T-helper 1 cell treated with Interleukin-12 subunit alpha and Interleukin-12 subunit beta and Interleukin-4 antibody, amounts not matched to agents 30 μg/mL and 1 μg/mL, for 36 hours (primary cell): ENCODE results near the gene MAP7D1.
"Not testable (repeated sequence)": the region's sequence is repeated elsewhere in the genome, so short reads cannot be mapped to it uniquely, and the experiment has no call there.

Experiments used
- H3K27ac Mint-ChIP-seq: one replicate; pipeline ENCODE4 v1.8.0; 2021; ENCODE audit warnings: mild to moderate bottlenecking, mixed read lengths
- H3K27me3 Mint-ChIP-seq: one replicate; pipeline ENCODE4 v1.8.0; 2021; ENCODE audit warnings: low read depth, mixed read lengths
- H3K36me3 Mint-ChIP-seq: one replicate; pipeline ENCODE4 v1.8.0; 2021; ENCODE audit warnings: low read depth, mixed read lengths
- H3K4me1 Mint-ChIP-seq: one replicate; pipeline ENCODE4 v1.8.0; 2021; ENCODE audit warnings: low read depth, mixed read lengths
- H3K4me3 Mint-ChIP-seq: one replicate; pipeline ENCODE4 v1.8.0; 2021; ENCODE audit warnings: mild to moderate bottlenecking, moderate library complexity, mixed read lengths
- H3K9me3 Mint-ChIP-seq: one replicate; pipeline ENCODE4 v1.8.0; 2021; ENCODE audit warnings: mixed read lengths

The MAP7D1 gene

DNA sequence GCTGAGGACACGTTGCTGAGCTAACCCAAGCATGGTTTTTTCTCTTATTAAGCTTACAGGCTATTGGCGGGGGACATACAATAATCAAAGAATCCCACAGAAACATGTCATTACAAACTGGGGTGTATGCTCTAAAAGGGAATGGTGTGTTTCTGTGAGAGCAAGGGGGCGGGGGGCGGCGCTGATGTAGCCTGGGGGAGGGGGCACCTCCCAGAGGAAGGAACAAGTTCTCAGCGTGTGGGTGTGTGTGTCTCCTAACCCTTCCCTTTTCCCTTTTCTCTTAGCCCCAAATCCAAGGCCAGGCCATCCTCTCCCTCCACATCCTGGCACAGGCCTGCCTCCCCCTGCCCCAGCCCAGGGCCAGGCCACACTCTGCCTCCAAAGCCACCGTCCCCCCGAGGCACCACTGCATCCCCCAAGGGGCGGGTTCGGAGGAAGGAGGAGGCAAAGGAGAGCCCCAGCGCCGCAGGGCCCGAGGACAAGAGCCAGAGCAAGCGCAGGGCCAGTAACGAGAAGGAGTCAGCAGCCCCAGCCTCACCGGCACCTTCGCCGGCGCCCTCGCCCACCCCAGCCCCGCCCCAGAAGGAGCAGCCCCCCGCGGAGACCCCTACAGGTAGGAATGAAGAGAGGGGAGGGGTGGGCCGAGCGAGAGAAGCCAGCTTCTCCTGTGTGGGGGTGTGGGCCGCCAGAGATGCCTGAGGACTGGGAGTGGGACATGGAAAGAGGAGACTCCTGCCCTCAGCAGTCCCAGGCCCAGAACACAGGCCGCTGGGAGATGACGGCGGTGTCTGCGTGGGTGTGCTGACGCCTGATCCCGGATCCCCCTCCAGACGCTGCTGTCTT lies 21.9 kb downstream of the MAP7D1 start:
- H3K27ac Mint-ChIP-seq = no peak overlapping the region
- H3K4me3 Mint-ChIP-seq = no peak overlapping the region
- H3K27me3 Mint-ChIP-seq = no peaks in the 10 kb centered on the region
- peaks cover 45% of the 10 kb centered on the region for H3K36me3 Mint-ChIP-seq
- peaks cover 3% of the 10 kb centered on the region for H3K4me1 Mint-ChIP-seq
- H3K9me3 Mint-ChIP-seq = no peaks in the 10 kb centered on the region

DNA sequence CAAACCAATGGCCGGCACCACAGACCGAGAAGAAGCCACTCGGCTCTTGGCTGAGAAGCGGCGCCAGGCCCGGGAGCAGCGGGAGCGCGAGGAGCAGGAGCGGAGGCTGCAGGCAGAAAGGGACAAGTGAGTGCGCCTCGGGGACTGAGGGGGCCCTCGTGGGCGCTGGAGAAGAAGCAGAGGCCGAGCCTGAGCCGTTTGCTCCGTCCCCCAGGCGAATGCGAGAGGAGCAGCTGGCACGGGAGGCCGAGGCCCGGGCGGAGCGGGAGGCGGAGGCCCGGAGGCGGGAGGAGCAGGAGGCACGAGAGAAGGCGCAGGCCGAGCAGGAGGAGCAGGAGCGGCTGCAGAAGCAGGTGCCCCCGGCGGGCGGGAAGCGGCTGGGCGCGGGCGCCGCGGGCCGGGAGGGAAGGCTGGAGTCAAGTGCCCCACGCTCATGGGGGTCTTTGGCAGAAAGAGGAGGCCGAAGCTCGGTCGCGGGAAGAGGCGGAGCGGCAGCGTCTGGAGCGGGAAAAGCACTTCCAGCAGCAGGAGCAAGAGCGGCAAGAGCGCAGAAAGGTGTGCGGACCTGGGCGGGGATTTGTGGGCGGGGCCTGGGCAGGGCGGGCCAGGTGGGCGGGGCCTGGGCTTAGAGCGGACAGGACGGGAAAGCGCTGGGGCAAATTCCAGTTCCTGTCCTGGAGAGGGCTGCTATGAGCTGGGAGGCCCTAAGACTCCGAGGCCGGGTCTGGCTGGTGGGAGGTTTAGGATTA lies 22.7 kb downstream of the MAP7D1 start:
- no peak overlapping the region for H3K27ac Mint-ChIP-seq
- no peak overlapping the region for H3K4me3 Mint-ChIP-seq
- no peaks in the 10 kb centered on the region for H3K9me3 Mint-ChIP-seq
- peaks cover 2% of the 10 kb centered on the region for H3K4me1 Mint-ChIP-seq
- H3K27me3 Mint-ChIP-seq = no peaks in the 10 kb centered on the region
- H3K36me3 Mint-ChIP-seq = peaks cover 46% of the 10 kb centered on the region

DNA sequence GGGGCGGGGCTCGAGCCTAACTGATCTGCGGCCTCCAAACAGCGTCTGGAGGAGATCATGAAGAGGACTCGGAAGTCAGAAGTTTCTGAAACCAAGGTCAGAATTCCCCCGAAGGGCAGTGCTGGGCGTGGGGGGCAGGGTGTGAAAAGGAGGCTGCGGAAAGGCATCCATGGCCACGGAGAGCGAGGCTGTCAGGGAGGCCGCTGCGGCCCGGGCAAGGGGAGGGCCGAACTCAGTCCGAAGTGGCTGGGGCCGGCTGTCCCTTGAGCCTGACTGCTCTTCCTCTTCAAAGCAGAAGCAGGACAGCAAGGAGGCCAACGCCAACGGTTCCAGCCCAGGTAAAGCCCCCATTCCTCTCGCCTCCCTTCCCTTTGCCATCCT lies 23.2 kb downstream of the MAP7D1 start:
- Mint-ChIP-seq H3K4me1 (no peaks in the 10 kb centered on the region), H3K9me3 (no peaks in the 10 kb centered on the region), H3K4me3 (no peak overlapping the region), H3K36me3 (peaks cover 40% of the 10 kb centered on the region), H3K27me3 (no peaks in the 10 kb centered on the region), H3K27ac (no peak overlapping the region)

DNA sequence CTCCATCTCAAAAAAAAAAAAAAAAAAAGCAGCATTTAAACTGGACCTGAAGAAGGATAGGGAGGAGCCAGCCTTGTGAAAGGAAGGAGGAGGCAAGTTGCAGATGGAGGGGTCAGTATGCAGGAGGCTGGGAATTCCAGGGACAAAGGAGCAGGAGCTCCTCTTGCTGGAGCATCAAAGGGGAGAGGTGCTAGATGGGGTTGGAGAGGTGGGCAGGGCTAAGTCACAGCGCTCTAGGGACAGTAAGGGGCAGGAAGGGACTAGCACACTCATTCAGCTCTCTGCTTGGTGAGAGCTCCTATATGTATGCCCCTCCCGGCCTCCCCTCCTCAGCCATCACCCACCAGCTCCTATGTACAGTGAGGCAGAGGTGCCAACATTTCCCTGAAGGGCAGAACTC lies 26.8 kb downstream of the MAP7D1 start:
- H3K27ac Mint-ChIP-seq = peak overlapping the region; percentile 74
- H3K4me3 Mint-ChIP-seq = no peak overlapping the region
- peaks cover 25% of the 10 kb centered on the region for H3K36me3 Mint-ChIP-seq
- H3K9me3 Mint-ChIP-seq = no peaks in the 10 kb centered on the region
- H3K4me1 Mint-ChIP-seq = peaks cover 2% of the 10 kb centered on the region
- H3K27me3 Mint-ChIP-seq = no peaks in the 10 kb centered on the region

- Mint-ChIP-seq H3K36me3 (peaks cover 24% of the 10 kb centered on the region), H3K27me3 (no peaks in the 10 kb centered on the region), H3K4me1 (peaks cover 6% of the 10 kb centered on the region)
These were observed 27.4 kb downstream of the MAP7D1 start for GRCh38 chr1:36183309-36183856.

GRCh38 chr1:36187800-36188593 lies 32.0 kb downstream of the MAP7D1 start:
- Mint-ChIP-seq H3K36me3 (peaks cover 5% of the 10 kb centered on the region), H3K4me3 (no peak overlapping the region), H3K4me1 (peaks cover 6% of the 10 kb centered on the region), H3K9me3 (no peaks in the 10 kb centered on the region), H3K27me3 (no peaks in the 10 kb centered on the region), H3K27ac (peak overlapping the region; percentile 80)

More at GRCh38 chr1:36183309-36183856, 27.4 kb downstream of the MAP7D1 start:
- Mint-ChIP-seq H3K4me3 (no peak overlapping the region), H3K9me3 (no peaks in the 10 kb centered on the region), H3K27ac (peak overlapping the region; percentile 39)

GRCh38 chr1:36196805-36197204 lies 40.8 kb downstream of the MAP7D1 start:
- not testable (repeated sequence) for H3K27me3 Mint-ChIP-seq, H3K27ac Mint-ChIP-seq, H3K4me3 Mint-ChIP-seq, H3K9me3 Mint-ChIP-seq, H3K36me3 Mint-ChIP-seq, H3K4me1 Mint-ChIP-seq

GRCh38 chr1:36198641-36199040 lies 42.7 kb downstream of the MAP7D1 start:
- no peaks in the 10 kb centered on the region for H3K9me3 Mint-ChIP-seq
- H3K27ac Mint-ChIP-seq = no peak overlapping the region
- H3K4me3 Mint-ChIP-seq = no peak overlapping the region
- H3K4me1 Mint-ChIP-seq = no peaks in the 10 kb centered on the region
- H3K27me3 Mint-ChIP-seq = peaks cover 5% of the 10 kb centered on the region
- H3K36me3 Mint-ChIP-seq = no peaks in the 10 kb centered on the region

GRCh38 chr1:36199934-36200741 lies 44.2 kb downstream of the MAP7D1 start:
- no peak overlapping the region for H3K27ac Mint-ChIP-seq
- no peaks in the 10 kb centered on the region for H3K9me3 Mint-ChIP-seq
- H3K36me3 Mint-ChIP-seq = no peaks in the 10 kb centered on the region
- no peak overlapping the region for H3K4me3 Mint-ChIP-seq
- peaks cover 5% of the 10 kb centered on the region for H3K27me3 Mint-ChIP-seq
- no peaks in the 10 kb centered on the region for H3K4me1 Mint-ChIP-seq

DNA sequence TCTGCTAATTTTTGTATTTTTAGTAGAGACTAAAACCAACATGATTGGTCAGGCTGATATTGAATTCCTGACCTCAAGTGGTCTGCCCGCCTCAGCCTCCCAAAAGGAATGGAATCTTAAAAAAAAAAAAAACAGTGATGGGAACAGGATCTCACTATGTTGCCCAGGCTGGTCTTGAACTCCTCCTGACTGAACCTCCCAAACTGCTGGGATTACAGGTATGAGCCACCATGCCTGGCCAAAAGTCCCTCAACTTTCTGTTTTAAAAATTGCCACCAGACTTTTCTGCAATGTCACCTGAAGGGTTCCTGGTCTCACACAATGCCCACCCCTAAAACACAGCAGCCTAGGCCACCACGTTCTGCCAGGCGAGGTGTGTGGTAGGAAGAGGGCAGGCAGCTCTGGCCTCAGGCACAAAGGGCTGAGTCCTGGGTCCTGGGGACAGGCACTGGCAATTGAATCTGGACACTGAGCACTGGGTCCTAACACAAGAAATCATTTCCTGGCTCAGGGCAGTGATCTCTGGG lies 47.1 kb downstream of the MAP7D1 start:
- Mint-ChIP-seq H3K4me3 (no peak overlapping the region), H3K27me3 (peaks cover 5% of the 10 kb centered on the region), H3K9me3 (no peaks in the 10 kb centered on the region), H3K4me1 (no peaks in the 10 kb centered on the region), H3K36me3 (no peaks in the 10 kb centered on the region), H3K27ac (no peak overlapping the region)

DNA sequence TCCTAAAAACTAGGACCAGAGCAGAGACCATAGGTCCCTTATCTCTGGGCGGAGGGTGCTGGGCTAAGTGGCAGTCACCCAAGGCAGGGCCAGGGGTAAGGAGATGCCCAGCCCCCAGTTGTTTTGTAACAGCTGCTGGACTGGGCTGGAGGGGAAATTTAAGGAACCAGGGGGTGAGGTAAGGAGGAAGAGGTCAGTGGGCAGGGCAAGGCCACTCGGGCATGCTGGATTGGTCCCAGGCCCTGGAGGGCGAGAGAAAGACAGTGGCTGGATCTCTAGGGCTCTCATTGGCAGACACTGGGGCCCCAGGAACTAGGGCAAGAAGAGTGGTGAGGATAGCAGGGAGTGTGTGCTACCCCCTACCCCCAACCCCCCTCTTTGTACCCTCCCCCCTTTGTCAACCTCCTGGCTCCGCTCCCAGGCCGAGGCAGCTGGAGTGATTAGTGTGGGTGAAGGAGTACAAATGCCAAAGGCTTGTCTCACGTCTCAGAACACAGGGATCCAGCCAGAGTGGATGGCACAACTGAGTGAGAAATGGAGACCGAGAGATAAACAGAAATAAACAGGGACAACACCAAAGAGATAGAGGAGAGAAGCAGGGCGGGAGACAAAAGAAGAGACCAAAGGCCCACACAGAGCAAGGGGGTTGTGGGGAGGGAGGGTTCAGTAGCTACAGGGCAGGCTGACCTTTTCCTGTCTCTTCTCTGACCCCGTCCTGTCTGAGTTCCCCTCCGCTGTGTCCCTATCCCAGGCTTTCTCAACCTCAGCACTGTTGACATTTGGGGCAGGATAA lies 47.8 kb downstream of the MAP7D1 start:
- peaks cover 5% of the 10 kb centered on the region for H3K27me3 Mint-ChIP-seq
- no peaks in the 10 kb centered on the region for H3K36me3 Mint-ChIP-seq
- no peaks in the 10 kb centered on the region for H3K4me1 Mint-ChIP-seq
- H3K9me3 Mint-ChIP-seq = no peaks in the 10 kb centered on the region
- no peak overlapping the region for H3K27ac Mint-ChIP-seq
- no peak overlapping the region for H3K4me3 Mint-ChIP-seq

- Mint-ChIP-seq H3K4me3 (no peak overlapping the region), H3K27ac (no peak overlapping the region), H3K4me1 (peaks cover 2% of the 10 kb centered on the region), H3K36me3 (no peaks in the 10 kb centered on the region), H3K9me3 (no peaks in the 10 kb centered on the region), H3K27me3 (peaks cover 5% of the 10 kb centered on the region)
These were observed 48.5 kb downstream of the MAP7D1 start for GRCh38 chr1:36204347-36204909.
